Tibial nerve (tissue), 4 donors: Measurements from ENCODE around the gene MUC20.

Experiments used
- EP300 ChIP-seq, 2 donors: sonication (generic); formaldehyde crosslinking; IDR thresholded peaks; one replicate each; pipeline ENCODE4 v1.6.1; 2017; ENCODE audit warnings: antibody characterized with exemption in 2 of 2, mild to moderate bottlenecking in 1 of 2
- POLR2A ChIP-seq, 2 donors: fragments of 450-650 bp; IDR thresholded peaks; one replicate each; pipeline ENCODE4 v1.6.1; 2017; ENCODE audit warnings: antibody characterized with exemption in 2 of 2, mild to moderate bottlenecking in 2 of 2, moderate library complexity in 2 of 2
- TF ChIP-seq, protein P1 (sequence below), 5 experiments: fragments of 200-600 bp in 3 of 5; fragments of 450-650 bp in 2 of 5; sonication (generic) in 3 of 5; IDR thresholded peaks; one replicate each; pipeline ENCODE4 v1.5.1; 2016 to 2019; ENCODE audit warnings: antibody characterized with exemption in 5 of 5, mild to moderate bottlenecking in 3 of 5, moderate library complexity in 2 of 5

DNA sequence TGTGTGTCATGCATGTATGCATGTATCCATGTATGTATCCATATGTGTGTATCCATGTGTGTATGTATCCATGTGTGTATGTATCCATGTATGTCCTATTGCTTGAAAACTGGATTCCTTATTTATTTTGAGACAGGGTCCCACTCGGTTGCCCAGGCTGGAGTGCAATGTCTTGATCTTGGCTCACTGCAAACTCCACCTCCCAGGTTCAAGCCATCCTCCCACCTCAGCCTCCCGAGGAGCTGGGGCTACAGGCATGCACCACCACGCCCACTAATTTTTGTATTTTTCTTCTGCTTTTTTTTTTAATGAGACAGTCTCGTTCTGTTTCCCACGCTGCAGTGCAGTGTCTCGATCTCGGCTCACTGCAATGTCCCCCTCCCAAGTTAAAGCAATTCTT lies 34.1 kb downstream of the MUC20 start:
- TF ChIP-seq EP300 (IDR thresholded peaks at IDR 0.05): no peak
- TF ChIP-seq, protein P1, sequence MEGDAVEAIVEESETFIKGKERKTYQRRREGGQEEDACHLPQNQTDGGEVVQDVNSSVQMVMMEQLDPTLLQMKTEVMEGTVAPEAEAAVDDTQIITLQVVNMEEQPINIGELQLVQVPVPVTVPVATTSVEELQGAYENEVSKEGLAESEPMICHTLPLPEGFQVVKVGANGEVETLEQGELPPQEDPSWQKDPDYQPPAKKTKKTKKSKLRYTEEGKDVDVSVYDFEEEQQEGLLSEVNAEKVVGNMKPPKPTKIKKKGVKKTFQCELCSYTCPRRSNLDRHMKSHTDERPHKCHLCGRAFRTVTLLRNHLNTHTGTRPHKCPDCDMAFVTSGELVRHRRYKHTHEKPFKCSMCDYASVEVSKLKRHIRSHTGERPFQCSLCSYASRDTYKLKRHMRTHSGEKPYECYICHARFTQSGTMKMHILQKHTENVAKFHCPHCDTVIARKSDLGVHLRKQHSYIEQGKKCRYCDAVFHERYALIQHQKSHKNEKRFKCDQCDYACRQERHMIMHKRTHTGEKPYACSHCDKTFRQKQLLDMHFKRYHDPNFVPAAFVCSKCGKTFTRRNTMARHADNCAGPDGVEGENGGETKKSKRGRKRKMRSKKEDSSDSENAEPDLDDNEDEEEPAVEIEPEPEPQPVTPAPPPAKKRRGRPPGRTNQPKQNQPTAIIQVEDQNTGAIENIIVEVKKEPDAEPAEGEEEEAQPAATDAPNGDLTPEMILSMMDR (IDR thresholded peaks at IDR 0.05): no peak
- TF ChIP-seq POLR2A (IDR thresholded peaks at IDR 0.05): no peak
